ENCODE data around the gene XCL1. TPM values are rescaled to one million over a fixed set of nuclear protein-coding genes. Genes with fewer than 3 reads are reported as not detected.
A peak's percentile ranks its signal among the peaks of the same experiment; 100 is the strongest.

The XCL1 gene
- total RNA-seq, 1 experiment from 2014 or later = not detected

- ChIA-PET POLR2A (no interaction called here), CTCF (no interaction called here)
- TF ChIP-seq TCF7L2 (IDR thresholded peaks at IDR 0.05; ENCODE audit: low read depth, low read length) = no peak
- TF ChIP-seq, protein P1, sequence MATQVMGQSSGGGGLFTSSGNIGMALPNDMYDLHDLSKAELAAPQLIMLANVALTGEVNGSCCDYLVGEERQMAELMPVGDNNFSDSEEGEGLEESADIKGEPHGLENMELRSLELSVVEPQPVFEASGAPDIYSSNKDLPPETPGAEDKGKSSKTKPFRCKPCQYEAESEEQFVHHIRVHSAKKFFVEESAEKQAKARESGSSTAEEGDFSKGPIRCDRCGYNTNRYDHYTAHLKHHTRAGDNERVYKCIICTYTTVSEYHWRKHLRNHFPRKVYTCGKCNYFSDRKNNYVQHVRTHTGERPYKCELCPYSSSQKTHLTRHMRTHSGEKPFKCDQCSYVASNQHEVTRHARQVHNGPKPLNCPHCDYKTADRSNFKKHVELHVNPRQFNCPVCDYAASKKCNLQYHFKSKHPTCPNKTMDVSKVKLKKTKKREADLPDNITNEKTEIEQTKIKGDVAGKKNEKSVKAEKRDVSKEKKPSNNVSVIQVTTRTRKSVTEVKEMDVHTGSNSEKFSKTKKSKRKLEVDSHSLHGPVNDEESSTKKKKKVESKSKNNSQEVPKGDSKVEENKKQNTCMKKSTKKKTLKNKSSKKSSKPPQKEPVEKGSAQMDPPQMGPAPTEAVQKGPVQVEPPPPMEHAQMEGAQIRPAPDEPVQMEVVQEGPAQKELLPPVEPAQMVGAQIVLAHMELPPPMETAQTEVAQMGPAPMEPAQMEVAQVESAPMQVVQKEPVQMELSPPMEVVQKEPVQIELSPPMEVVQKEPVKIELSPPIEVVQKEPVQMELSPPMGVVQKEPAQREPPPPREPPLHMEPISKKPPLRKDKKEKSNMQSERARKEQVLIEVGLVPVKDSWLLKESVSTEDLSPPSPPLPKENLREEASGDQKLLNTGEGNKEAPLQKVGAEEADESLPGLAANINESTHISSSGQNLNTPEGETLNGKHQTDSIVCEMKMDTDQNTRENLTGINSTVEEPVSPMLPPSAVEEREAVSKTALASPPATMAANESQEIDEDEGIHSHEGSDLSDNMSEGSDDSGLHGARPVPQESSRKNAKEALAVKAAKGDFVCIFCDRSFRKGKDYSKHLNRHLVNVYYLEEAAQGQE (IDR thresholded peaks at IDR 0.05; ENCODE audit: insufficient read depth in 1 of 2, low read depth in 2 of 2, low read length in 1 of 2) = no peak
- TF ChIP-seq SIN3A (IDR thresholded peaks at IDR 0.05; ENCODE audit: borderline replicate concordance, insufficient read depth, low read depth, low read length) = no peak
- TF ChIP-seq CTCF (IDR thresholded peaks at IDR 0.05) = no peak
- no peak for TF ChIP-seq POLR2AphosphoS5 (IDR thresholded peaks at IDR 0.05; ENCODE audit: low read depth, low read length)
- Histone ChIP-seq H3K27ac (ENCODE audit: low read length) (no peak overlapping the region), H3K27me3 (ENCODE audit: control insufficient read depth, insufficient read depth, low read length) (no peaks in the 10 kb centered on the region), H3K36me3 (ENCODE audit: control insufficient read depth, insufficient read depth, low read length) (no peaks in the 10 kb centered on the region), H3K4me3 (ENCODE audit: low read depth in 2 of 2, low read length in 2 of 2) (no peak overlapping the region), H3K4me1 (ENCODE audit: control insufficient read depth, insufficient read depth, low read length) (no peaks in the 10 kb centered on the region), H3K9me3 (ENCODE audit: control insufficient read depth, insufficient read depth, low read depth, low read length) (no peaks in the 10 kb centered on the region)
- no TSS peak for BruUV-seq (replicated peaks)
- in situ Hi-C loops (cut with HindIII; ENCODE audit: low pct_unique_long_range_greater_than_20kb, low sequenced_read_pairs) = no loop called here
- intact Hi-C loops (cut with micrococcal nuclease; ENCODE audit: unreplicated experiment) = no loop called here
- ATAC-seq = 0 out of 2 replicates have a peak, but pooled peaks have one; percentile 48
- DNase-seq (ENCODE audit: low read depth, low spot score) = peak; percentile 66
Observed at GRCh38 chr1:168628807-168629206, 52.4 kb downstream of the XCL1 start.

GRCh38 chr1:168629466-168629865 is 53.1 kb downstream of the XCL1 start:
- intact Hi-C loops (cut with micrococcal nuclease; ENCODE audit: unreplicated experiment) (no loop called here), in situ Hi-C loops (cut with HindIII; ENCODE audit: low pct_unique_long_range_greater_than_20kb, low sequenced_read_pairs) (no loop called here)
- CTCF ChIA-PET = no interaction called here
- BruUV-seq (replicated peaks) = no TSS peak
- H3K27ac ChIP-seq (ENCODE audit: low read length) = no peak overlapping the region
- no peaks in the 10 kb centered on the region for H3K36me3 ChIP-seq (ENCODE audit: control insufficient read depth, insufficient read depth, low read length)
- no peak for TF ChIP-seq CTCF (IDR thresholded peaks at IDR 0.05)
- TF ChIP-seq TCF7L2 (IDR thresholded peaks at IDR 0.05; ENCODE audit: low read depth, low read length) = no peak
- TF ChIP-seq, protein P1 (IDR thresholded peaks at IDR 0.05; ENCODE audit: insufficient read depth in 1 of 2, low read depth in 2 of 2, low read length in 1 of 2) = no peak
- TF ChIP-seq POLR2AphosphoS5 (IDR thresholded peaks at IDR 0.05; ENCODE audit: low read depth, low read length) = no peak
- TF ChIP-seq SIN3A (IDR thresholded peaks at IDR 0.05; ENCODE audit: borderline replicate concordance, insufficient read depth, low read depth, low read length) = no peak
- no peaks in the 10 kb centered on the region for H3K27me3 ChIP-seq (ENCODE audit: control insufficient read depth, insufficient read depth, low read length)
- H3K4me3 ChIP-seq (ENCODE audit: low read depth in 2 of 2, low read length in 2 of 2) = no peak overlapping the region
- no peak for DNase-seq (ENCODE audit: low read depth, low spot score)
- H3K9me3 ChIP-seq (ENCODE audit: control insufficient read depth, insufficient read depth, low read depth, low read length) = no peaks in the 10 kb centered on the region
- POLR2A ChIA-PET = no interaction called here
- no peak for ATAC-seq
- no peaks in the 10 kb centered on the region for H3K4me1 ChIP-seq (ENCODE audit: control insufficient read depth, insufficient read depth, low read length)

Other genes with a start within 250 kb of the XCL1 start
- not detected for gene XCL2, start 32.6 kb upstream of the XCL1 start, total RNA-seq (2021; ENCODE audit: unreplicated experiment)
- gene DPT, start 152.6 kb downstream of the XCL1 start, total RNA-seq (2021; ENCODE audit: unreplicated experiment) = not detected